Tibial nerve (tissue), 4 donors: ENCODE measurements around the gene DCAF17. TPM values are rescaled to one million over a fixed set of nuclear protein-coding genes. Genes with fewer than 3 reads are reported as not detected.

ENCODE experiments used
- DNase-seq, 2 donors: peaks; one replicate each; pipeline ENCODE4 v3.0.0-alpha.2; 2019; ENCODE audit warnings: low spot score in 2 of 2
- H3K27ac ChIP-seq, 4 donors: fragments of 200-600 bp; sonication (generic) in 3 of 4; one replicate each; pipeline ENCODE4 v1.5.1; 2017 to 2019; ENCODE audit warnings: mild to moderate bottlenecking in 1 of 4
- H3K27me3 ChIP-seq, 2 donors: fragments of 200-600 bp; sonication (generic) in 1 of 2; one replicate each; pipeline versions ENCODE4 v1.5.1 to v1.6.0; 2017 to 2019
- H3K36me3 ChIP-seq, 3 donors: fragments of 200-600 bp; sonication (generic); one replicate each; pipeline ENCODE4 v1.5.1; 2018 to 2019
- H3K4me1 ChIP-seq, 4 donors: fragments of 200-600 bp; sonication (generic) in 3 of 4; one replicate each; pipeline ENCODE4 v1.5.1; 2017 to 2019
- H3K4me3 ChIP-seq, 4 donors: fragments of 200-600 bp; sonication (generic) in 3 of 4; one replicate each; pipeline ENCODE4 v1.5.1; 2017 to 2019; ENCODE audit warnings: mild to moderate bottlenecking in 1 of 4, moderate library complexity in 1 of 4
- H3K9me3 ChIP-seq, 4 donors: fragments of 200-600 bp; sonication (generic) in 3 of 4; one replicate each; pipeline ENCODE4 v1.5.1; 2017 to 2019
- CTCF ChIP-seq, 5 experiments: fragments of 200-600 bp in 3 of 5; fragments of 450-650 bp in 2 of 5; sonication (generic) in 3 of 5; IDR thresholded peaks; one replicate each; pipeline ENCODE4 v1.5.1; 2016 to 2019; ENCODE audit warnings: antibody characterized with exemption in 5 of 5, mild to moderate bottlenecking in 3 of 5, moderate library complexity in 2 of 5
- EP300 ChIP-seq, 2 donors: sonication (generic); formaldehyde crosslinking; IDR thresholded peaks; one replicate each; pipeline ENCODE4 v1.6.1; 2017; ENCODE audit warnings: antibody characterized with exemption in 2 of 2, mild to moderate bottlenecking in 1 of 2
- POLR2A ChIP-seq, 2 donors: fragments of 450-650 bp; IDR thresholded peaks; one replicate each; pipeline ENCODE4 v1.6.1; 2017; ENCODE audit warnings: antibody characterized with exemption in 2 of 2, mild to moderate bottlenecking in 2 of 2, moderate library complexity in 2 of 2
- WGBS, 2 donors: methylation state at CpG; one replicate each; pipeline ENCODE4 v1.1.5; 2018; 5-methylcytosine and 5-hydroxymethylcytosine counted together
- small RNA-seq: library from RNA; depleted of rRNA; stranded (forward); fragments of <200 nt; gene quantifications from one replicate; pipeline ENCODE3, GENCODE V24; 2016
- total RNA-seq, 4 donors: library from RNA; depleted of rRNA; stranded (reverse); fragments of >200 nt; gene quantifications; one replicate each; pipeline ENCODE4 v1.1.0, GENCODE V29; 2016

Gene DCAF17
- total RNA-seq, 4 donors from 2014 or later = 17.3 to 38.4 (median 23.8) TPM

DNA sequence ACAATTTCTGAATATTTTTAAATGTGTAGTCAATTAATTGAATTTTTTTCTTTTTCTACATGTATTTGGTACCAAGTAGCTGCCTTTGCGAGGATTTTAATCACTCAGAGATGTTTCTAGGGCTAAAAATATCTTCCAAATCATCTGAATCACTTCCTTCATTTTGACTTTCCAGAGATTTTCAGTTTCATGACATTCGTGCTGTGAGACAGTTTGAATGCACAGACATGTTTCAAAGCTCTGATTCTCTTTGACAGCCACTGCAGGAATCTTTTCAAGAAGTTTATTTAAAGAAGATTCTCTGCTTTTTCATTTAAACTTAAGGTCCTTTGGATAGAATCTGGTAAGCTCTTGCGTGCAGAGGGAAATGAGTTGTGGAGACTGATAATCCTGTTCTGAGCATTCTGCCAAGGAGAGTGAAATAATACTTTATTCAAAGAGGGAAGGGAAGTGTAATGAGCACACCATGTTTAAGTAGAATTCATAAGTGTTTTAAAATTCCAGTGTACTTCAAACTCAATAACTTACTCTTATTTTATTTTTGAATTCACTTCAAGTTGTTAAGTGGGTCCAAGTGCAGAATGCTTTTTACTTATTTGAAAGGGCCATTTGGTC, 97.9 kb downstream of the DCAF17 start:
- Histone ChIP-seq H3K27me3 (no peaks in the 10 kb centered on the region), H3K27ac (peak overlapping the region in 2 of 4 donors; percentile 36 to 74), H3K9me3 (no peaks in the 10 kb centered on the region), H3K4me1 (peaks cover 0 to 65% (median 13%) of the 10 kb centered on the region in 4 donors), H3K4me3 (no peak overlapping the region), H3K36me3 (no peaks in the 10 kb centered on the region)
- no peak for DNase-seq
- TF ChIP-seq POLR2A (IDR thresholded peaks at IDR 0.05) (no peak), EP300 (IDR thresholded peaks at IDR 0.05) (no peak), CTCF (IDR thresholded peaks at IDR 0.05) (no peak)
- WGBS, 2 donors = 43 to 46% methylated on average over 3 of the region's 3 CpGs

GRCh38 chr2:171533331-171533730, 99.3 kb downstream of the DCAF17 start:
- no peak for DNase-seq
- no peaks in the 10 kb centered on the region for H3K36me3 ChIP-seq
- TF ChIP-seq EP300 (IDR thresholded peaks at IDR 0.05) (no peak), CTCF (IDR thresholded peaks at IDR 0.05) (no peak), POLR2A (IDR thresholded peaks at IDR 0.05) (no peak)
- 95 to 100% methylated on average over 1 of the region's 1 CpG for WGBS, 2 donors
- peaks cover 0 to 54% (median 13%) of the 10 kb centered on the region in 4 donors for H3K4me1 ChIP-seq
- H3K4me3 ChIP-seq = no peak overlapping the region
- H3K9me3 ChIP-seq = no peaks in the 10 kb centered on the region
- H3K27ac ChIP-seq = no peak overlapping the region
- no peaks in the 10 kb centered on the region for H3K27me3 ChIP-seq

Small RNA genes lying within 50 kb of the gene (small RNA-seq; reads per million reads assigned to genes)
- not detected for gene AC007969.2

Other genes starting within 250 kb of the DCAF17 start
- 10 to 100 TPM; 13.5 to 27.9 (median 20.7) TPM for gene METTL8, start 236 bp upstream of the DCAF17 start, total RNA-seq
- 100 to 1,000 TPM; 215 to 471 (median 401) TPM for gene CYBRD1, start 88.2 kb downstream of the DCAF17 start, total RNA-seq